Measurements from ENCODE around the gene ARHGAP40. TPM values are rescaled to one million over a fixed set of nuclear protein-coding genes. Genes with fewer than 3 reads are reported as not detected.

ARHGAP40 gene
- total and polyA plus RNA-seq, 2 donors (not counting 3 experiments of a cell fraction or from before 2014, with no cell fraction given), result 0.18 to 0.20 TPM

DNA sequence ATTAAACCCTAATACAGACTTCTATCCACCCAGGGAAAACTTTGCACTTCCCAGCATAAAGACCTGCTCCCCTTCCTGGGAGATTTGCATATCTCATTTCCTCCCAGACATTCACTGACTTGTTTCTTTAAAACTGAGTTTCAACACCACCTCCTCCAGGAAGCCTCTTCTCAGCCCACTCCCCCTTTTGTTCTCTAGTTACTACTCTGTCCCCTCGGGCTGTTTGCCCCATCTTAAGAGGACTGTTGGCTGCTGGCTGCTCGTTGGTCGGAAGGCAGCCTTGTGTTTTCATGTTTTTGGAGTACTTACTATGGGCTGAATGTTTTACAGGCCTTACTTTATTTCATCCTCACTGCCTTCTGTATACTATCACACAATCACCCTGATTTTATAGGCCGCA, 6.6 kb downstream of the ARHGAP40 start:
- no peaks in the 10 kb centered on the region for H3K9me3 ChIP-seq (replicated peaks; ENCODE audit: control insufficient read depth, insufficient read depth, low read length)
- H3K79me2 ChIP-seq (ENCODE audit: control insufficient read depth, insufficient read depth, low read length), result no peaks in the 10 kb centered on the region
- H3K4me1 ChIP-seq (ENCODE audit: control insufficient read depth, extremely low read depth, insufficient read depth, low read length), result peaks cover 7% of the 10 kb centered on the region
- DNase-seq (ENCODE audit: low read depth, low spot score) (no peak), FAIRE-seq (no peak)
- POLR2A ChIA-PET, result no interaction called here
- no peak overlapping the region for H3K27ac ChIP-seq (ENCODE audit: insufficient read depth, low read depth, low read length)
- H3K27me3 ChIP-seq (ENCODE audit: control insufficient read depth in 2 of 2, insufficient read depth in 2 of 2, low read length in 2 of 2), result peaks cover 0 to 2% of the 10 kb centered on the region in 2 experiments
- no TSS peak for BruUV-seq (replicated peaks)
- no peak overlapping the region for H3K4me3 ChIP-seq (replicated peaks in 1 of 3; ENCODE audit: insufficient read depth in 1 of 3, low read depth in 1 of 3, low read length in 3 of 3)
- no peaks in the 10 kb centered on the region for H3K9me1 ChIP-seq (replicated peaks; ENCODE audit: control insufficient read depth, extremely low read depth, insufficient read depth, low read length)
- no peaks in the 10 kb centered on the region for H4K20me1 ChIP-seq (replicated peaks; ENCODE audit: control insufficient read depth, extremely low read depth, insufficient read depth, low read length)
- intact Hi-C loops (cut with micrococcal nuclease) (no loop called here), dilution Hi-C loops (cut with MboI; ENCODE audit: extremely low pct_ligation_motif_present, low sequenced_read_pairs) (no loop called here)
- no peak overlapping the region for H2AFZ ChIP-seq (ENCODE audit: low read depth, low read length)
- CTCF ChIA-PET, result no interaction called here
- TF ChIP-seq JUN (IDR thresholded peaks at IDR 0.05; ENCODE audit: borderline replicate concordance, insufficient read depth, insufficient read length, low read depth) (no peak), POLR2AphosphoS5 (IDR thresholded peaks at IDR 0.05; ENCODE audit: insufficient read depth, low read depth, low read length) (no peak), GATA2 (IDR thresholded peaks at IDR 0.05; ENCODE audit: insufficient read depth, insufficient read length, low read depth, low read length) (no peak), EZH2 (IDR thresholded peaks at IDR 0.05; ENCODE audit: borderline replicate concordance, low read depth, low read length, severe bottlenecking) (no peak)
- TF ChIP-seq, protein P1, sequence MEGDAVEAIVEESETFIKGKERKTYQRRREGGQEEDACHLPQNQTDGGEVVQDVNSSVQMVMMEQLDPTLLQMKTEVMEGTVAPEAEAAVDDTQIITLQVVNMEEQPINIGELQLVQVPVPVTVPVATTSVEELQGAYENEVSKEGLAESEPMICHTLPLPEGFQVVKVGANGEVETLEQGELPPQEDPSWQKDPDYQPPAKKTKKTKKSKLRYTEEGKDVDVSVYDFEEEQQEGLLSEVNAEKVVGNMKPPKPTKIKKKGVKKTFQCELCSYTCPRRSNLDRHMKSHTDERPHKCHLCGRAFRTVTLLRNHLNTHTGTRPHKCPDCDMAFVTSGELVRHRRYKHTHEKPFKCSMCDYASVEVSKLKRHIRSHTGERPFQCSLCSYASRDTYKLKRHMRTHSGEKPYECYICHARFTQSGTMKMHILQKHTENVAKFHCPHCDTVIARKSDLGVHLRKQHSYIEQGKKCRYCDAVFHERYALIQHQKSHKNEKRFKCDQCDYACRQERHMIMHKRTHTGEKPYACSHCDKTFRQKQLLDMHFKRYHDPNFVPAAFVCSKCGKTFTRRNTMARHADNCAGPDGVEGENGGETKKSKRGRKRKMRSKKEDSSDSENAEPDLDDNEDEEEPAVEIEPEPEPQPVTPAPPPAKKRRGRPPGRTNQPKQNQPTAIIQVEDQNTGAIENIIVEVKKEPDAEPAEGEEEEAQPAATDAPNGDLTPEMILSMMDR (IDR thresholded peaks at IDR 0.05; ENCODE audit: extremely low read depth in 1 of 2, insufficient read depth in 1 of 2, low read depth in 1 of 2, low read length in 2 of 2), result no peak
- TF ChIP-seq, protein P2, sequence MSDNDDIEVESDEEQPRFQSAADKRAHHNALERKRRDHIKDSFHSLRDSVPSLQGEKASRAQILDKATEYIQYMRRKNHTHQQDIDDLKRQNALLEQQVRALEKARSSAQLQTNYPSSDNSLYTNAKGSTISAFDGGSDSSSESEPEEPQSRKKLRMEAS (IDR thresholded peaks at IDR 0.05; ENCODE audit: insufficient read depth, insufficient read length), result no peak
- no peaks in the 10 kb centered on the region for H3K36me3 ChIP-seq (ENCODE audit: control insufficient read depth in 2 of 2, extremely low read depth in 1 of 2, insufficient read depth in 2 of 2, low read length in 2 of 2)
- H3K9ac ChIP-seq (replicated peaks; ENCODE audit: extremely low read depth, insufficient read depth, low read length), result no peak overlapping the region
- no peak overlapping the region for H3K4me2 ChIP-seq (ENCODE audit: insufficient read depth, low read length)

All from endothelial cell of umbilical vein (primary cell).